GM23248 (cell line): Measurements from ENCODE around the gene TLCD4.

Experiments used
- EZH2 ChIP-seq: fragments of 200-600 bp; sonication (generic); IDR thresholded peaks from 2 replicates; pipeline ENCODE4 v1.6.1; 2018; ENCODE audit warnings: antibody characterized with exemption, mild to moderate bottlenecking; ENCODE audit not compliant: insufficient read depth, poor library complexity, severe bottlenecking
- EZH2phosphoT487 ChIP-seq: fragments of 200-600 bp; sonication (generic); IDR thresholded peaks from 2 replicates; pipeline ENCODE4 v1.6.1; 2018; ENCODE audit warnings: antibody characterized with exemption, moderate library complexity, mild to moderate bottlenecking, low read depth; ENCODE audit not compliant: insufficient read depth

GRCh38 chr1:95124342-95124741 lies 7.2 kb downstream of the TLCD4 start:
- TF ChIP-seq EZH2 = no peak
- TF ChIP-seq EZH2phosphoT487 = no peak
